Hepatocyte (in vitro differentiated cells): ENCODE results near the gene NPC2. TPM values are rescaled to one million over a fixed set of nuclear protein-coding genes. Genes with fewer than 3 reads are reported as not detected.

Source experiments
- DNase-seq: peaks from one replicate; pipeline ENCODE4 v3.0.0-alpha.2; 2016; ENCODE audit warnings: low spot score
- H2AFZ ChIP-seq: fragments of 200-600 bp; sonication (generic); 2 replicates; pipeline ENCODE4 v1.6.0; 2016; ENCODE audit warnings: antibody characterized with exemption, mild to moderate bottlenecking
- H3K27ac ChIP-seq: fragments of 200-600 bp; sonication (generic); 2 replicates; pipeline ENCODE4 v1.5.1; 2016; ENCODE audit warnings: mild to moderate bottlenecking
- H3K27me3 ChIP-seq: fragments of 200-600 bp; sonication (generic); 2 replicates; pipeline ENCODE4 v1.6.1; 2016
- H3K36me3 ChIP-seq: fragments of 200-600 bp; sonication (generic); replicated peaks from 2 replicates; pipeline ENCODE4 v1.5.1; 2016; ENCODE audit warnings: low read depth; ENCODE audit not compliant: insufficient read depth
- H3K4me1 ChIP-seq: fragments of 200-600 bp; sonication (generic); 2 replicates; pipeline ENCODE4 v1.5.1; 2016; ENCODE audit warnings: mild to moderate bottlenecking, moderate library complexity; ENCODE audit not compliant: insufficient read depth
- H3K4me2 ChIP-seq: fragments of 200-600 bp; sonication (generic); 2 replicates; pipeline ENCODE4 v1.6.0; 2016
- H3K4me3 ChIP-seq: fragments of 200-600 bp; sonication (generic); 2 replicates; pipeline ENCODE4 v1.5.1; 2016; ENCODE audit warnings: mild to moderate bottlenecking
- H3K79me2 ChIP-seq: fragments of 200-600 bp; sonication (generic); 2 replicates; pipeline ENCODE4 v1.6.0; 2017; ENCODE audit warnings: mild to moderate bottlenecking
- H3K9me2 ChIP-seq: fragments of 200-600 bp; sonication (generic); replicated peaks from 2 replicates; pipeline ENCODE4 v1.6.0; 2017; ENCODE audit warnings: mild to moderate bottlenecking; ENCODE audit not compliant: insufficient read depth
- H3K9me3 ChIP-seq: fragments of 200-600 bp; sonication (generic); 2 replicates; pipeline ENCODE4 v1.5.1; 2016; ENCODE audit warnings: low read depth, mild to moderate bottlenecking
- H4K20me1 ChIP-seq: fragments of 200-600 bp; sonication (generic); 2 replicates; pipeline ENCODE4 v1.6.0; 2016; ENCODE audit warnings: mild to moderate bottlenecking; ENCODE audit not compliant: insufficient read depth, poor library complexity, severe bottlenecking
- EZH2 ChIP-seq: fragments of 200-600 bp; sonication (generic); IDR thresholded peaks from 2 replicates; pipeline ENCODE4 v1.6.1; 2016; ENCODE audit warnings: antibody characterized with exemption, mild to moderate bottlenecking, borderline replicate concordance
- EZH2phosphoT487 ChIP-seq: fragments of 200-600 bp; sonication (generic); IDR thresholded peaks from one replicate; pipeline ENCODE4 v1.6.1; 2018; ENCODE audit warnings: antibody characterized with exemption, mild to moderate bottlenecking, low read depth, moderate library complexity; ENCODE audit not compliant: unreplicated experiment, severe bottlenecking
- WGBS: methylation state at CpG from one replicate; pipeline ENCODE4 v1.1.6; 2016; ENCODE audit warnings: low lambda C conversion rate; ENCODE audit errors: missing lambda C conversion rate; 5-methylcytosine and 5-hydroxymethylcytosine counted together
- polyA plus RNA-seq: library from polyadenylated mRNA; unstranded; fragments of >200 nt; fragmentation: Nextera tagmentation; extraction: Ambion mirVana; gene quantifications from 2 replicates; pipeline ENCODE4 v1.2.1, GENCODE V29; 2016
- total RNA-seq: library from RNA; depleted of rRNA; stranded (reverse); fragments of >200 nt; gene quantifications from 2 replicates; pipeline ENCODE4 v1.2.3, GENCODE V29; 2014
- TF ChIP-seq, protein P1 (sequence below): fragments of 200-600 bp; sonication (generic); IDR thresholded peaks from 2 replicates; pipeline ENCODE4 v1.5.1; 2016; ENCODE audit warnings: antibody characterized with exemption, mild to moderate bottlenecking; ENCODE audit not compliant: poor library complexity

The NPC2 gene
- total and polyA plus RNA-seq, 2 experiments from 2014 or later: 602 to 1,339 TPM

DNA sequence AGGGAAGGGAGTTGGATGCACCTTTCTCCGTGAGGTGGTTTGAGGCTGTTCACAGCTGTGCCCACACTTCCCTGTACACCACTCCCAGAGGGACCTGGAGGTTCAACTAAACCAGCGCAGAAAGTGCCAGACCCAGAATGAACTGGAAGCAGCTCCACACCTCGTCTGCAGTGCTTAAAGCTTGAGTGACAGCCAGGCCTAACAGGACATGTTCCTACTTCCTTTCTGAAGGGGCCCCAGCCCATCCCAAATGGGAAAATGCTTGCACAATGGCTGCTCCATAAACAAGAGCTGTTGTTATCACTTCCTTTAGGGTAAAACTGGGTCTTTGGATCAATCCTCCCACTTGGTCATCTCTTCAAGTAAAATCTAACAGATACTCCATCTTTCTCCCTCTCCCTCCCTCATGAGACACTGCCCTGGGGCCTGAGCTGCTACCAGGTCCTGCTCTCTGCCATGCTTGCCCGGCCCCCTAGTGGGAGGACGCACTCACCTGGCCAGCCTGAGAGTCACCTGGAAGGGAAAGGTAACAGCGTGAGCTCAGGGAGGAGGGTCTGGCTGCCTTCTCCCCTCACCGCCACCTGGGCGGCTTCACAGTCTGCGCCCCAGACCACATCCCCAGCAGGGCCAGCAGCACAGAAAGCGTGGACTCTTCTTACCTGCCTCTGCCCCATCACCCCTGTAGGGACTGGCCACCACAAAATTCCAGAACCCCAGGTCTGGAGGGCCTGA is 33.9 kb upstream of the NPC2 start:
- Histone ChIP-seq H3K27me3 (no peaks in the 10 kb centered on the region), H3K27ac (no peak overlapping the region), H2AFZ (no peak overlapping the region), H3K9me3 (no peaks in the 10 kb centered on the region), H3K4me1 (no peaks in the 10 kb centered on the region), H3K4me3 (no peak overlapping the region), H3K4me2 (no peak overlapping the region), H3K79me2 (no peaks in the 10 kb centered on the region), H3K36me3 (no peaks in the 10 kb centered on the region), H4K20me1 (no peaks in the 10 kb centered on the region), H3K9me2 (no peaks in the 10 kb centered on the region)
- DNase-seq: no peak
- WGBS: 72% methylated on average over 10 of the region's 10 CpGs
- TF ChIP-seq EZH2: no peak
- no peak for TF ChIP-seq EZH2phosphoT487
- TF ChIP-seq, protein P1, sequence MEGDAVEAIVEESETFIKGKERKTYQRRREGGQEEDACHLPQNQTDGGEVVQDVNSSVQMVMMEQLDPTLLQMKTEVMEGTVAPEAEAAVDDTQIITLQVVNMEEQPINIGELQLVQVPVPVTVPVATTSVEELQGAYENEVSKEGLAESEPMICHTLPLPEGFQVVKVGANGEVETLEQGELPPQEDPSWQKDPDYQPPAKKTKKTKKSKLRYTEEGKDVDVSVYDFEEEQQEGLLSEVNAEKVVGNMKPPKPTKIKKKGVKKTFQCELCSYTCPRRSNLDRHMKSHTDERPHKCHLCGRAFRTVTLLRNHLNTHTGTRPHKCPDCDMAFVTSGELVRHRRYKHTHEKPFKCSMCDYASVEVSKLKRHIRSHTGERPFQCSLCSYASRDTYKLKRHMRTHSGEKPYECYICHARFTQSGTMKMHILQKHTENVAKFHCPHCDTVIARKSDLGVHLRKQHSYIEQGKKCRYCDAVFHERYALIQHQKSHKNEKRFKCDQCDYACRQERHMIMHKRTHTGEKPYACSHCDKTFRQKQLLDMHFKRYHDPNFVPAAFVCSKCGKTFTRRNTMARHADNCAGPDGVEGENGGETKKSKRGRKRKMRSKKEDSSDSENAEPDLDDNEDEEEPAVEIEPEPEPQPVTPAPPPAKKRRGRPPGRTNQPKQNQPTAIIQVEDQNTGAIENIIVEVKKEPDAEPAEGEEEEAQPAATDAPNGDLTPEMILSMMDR: no peak

DNA sequence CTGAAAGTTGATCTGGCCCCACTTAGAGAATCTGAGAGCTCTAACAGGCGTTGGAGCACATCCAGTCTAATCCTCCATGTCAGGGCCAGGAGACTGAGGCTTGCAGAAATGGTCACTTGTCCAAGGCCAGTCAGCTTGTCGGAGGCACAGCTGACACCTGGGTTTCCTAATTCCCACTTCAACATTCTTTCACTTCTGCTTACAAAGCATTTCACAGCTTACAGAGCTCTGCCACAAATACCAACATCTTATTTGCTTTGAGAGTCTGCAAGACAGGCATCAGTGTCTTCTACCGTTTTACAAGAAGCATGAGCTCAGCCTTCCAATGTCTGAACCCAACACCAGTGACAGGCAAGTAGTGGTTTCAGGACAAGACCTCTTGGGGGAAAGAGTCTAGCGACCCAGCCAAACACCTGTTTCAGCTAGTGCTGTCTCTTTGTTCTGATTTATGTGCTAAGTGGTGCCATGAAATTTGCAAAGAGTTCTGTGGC is 32.3 kb upstream of the NPC2 start:
- 57% methylated on average over 4 of the region's 4 CpGs for whole genome bisulfite sequencing
- H4K20me1 ChIP-seq: no peaks in the 10 kb centered on the region
- H3K9me2 ChIP-seq: no peaks in the 10 kb centered on the region
- DNase-seq: no peak
- H3K27me3 ChIP-seq: no peaks in the 10 kb centered on the region
- no peaks in the 10 kb centered on the region for H3K4me1 ChIP-seq
- H3K4me3 ChIP-seq: no peak overlapping the region
- TF ChIP-seq EZH2phosphoT487 (no peak), EZH2 (no peak)
- TF ChIP-seq, protein P1: no peak
- H3K27ac ChIP-seq: no peak overlapping the region
- no peak overlapping the region for H2AFZ ChIP-seq
- no peaks in the 10 kb centered on the region for H3K9me3 ChIP-seq
- H3K36me3 ChIP-seq: no peaks in the 10 kb centered on the region
- H3K4me2 ChIP-seq: no peak overlapping the region
- no peaks in the 10 kb centered on the region for H3K79me2 ChIP-seq

DNA sequence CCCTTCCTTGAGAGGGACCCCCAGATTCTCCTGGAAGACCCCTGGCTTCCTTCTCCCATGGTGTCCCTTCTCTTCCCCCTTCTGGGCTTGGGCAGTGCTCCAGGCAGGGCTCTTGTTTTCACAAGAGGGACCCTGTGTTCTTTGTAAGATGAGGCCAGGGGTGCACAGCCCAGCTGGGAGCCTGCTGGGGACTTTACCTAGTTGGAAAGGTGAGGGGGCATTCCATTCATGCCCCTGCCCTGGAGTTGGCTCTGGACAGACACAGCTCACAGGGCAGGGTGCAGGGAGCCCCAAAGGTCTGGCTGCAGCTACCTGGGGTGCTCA is 31.7 kb upstream of the NPC2 start:
- H3K4me2 ChIP-seq: no peak overlapping the region
- DNase-seq: no peak
- H3K79me2 ChIP-seq: no peaks in the 10 kb centered on the region
- no peaks in the 10 kb centered on the region for H3K36me3 ChIP-seq
- TF ChIP-seq EZH2phosphoT487 (no peak), EZH2 (no peak)
- TF ChIP-seq, protein P1: no peak
- no peaks in the 10 kb centered on the region for H4K20me1 ChIP-seq
- no peak overlapping the region for H2AFZ ChIP-seq
- H3K9me2 ChIP-seq: no peaks in the 10 kb centered on the region
- no peaks in the 10 kb centered on the region for H3K4me1 ChIP-seq
- H3K4me3 ChIP-seq: no peak overlapping the region
- H3K9me3 ChIP-seq: no peaks in the 10 kb centered on the region
- no peaks in the 10 kb centered on the region for H3K27me3 ChIP-seq
- H3K27ac ChIP-seq: no peak overlapping the region
